Hepatocyte (in vitro differentiated cells): ENCODE results near the gene METRN.

Source experiments
- EZH2 ChIP-seq: fragments of 200-600 bp; sonication (generic); IDR thresholded peaks from 2 replicates; pipeline ENCODE4 v1.6.1; 2016; ENCODE audit warnings: antibody characterized with exemption, mild to moderate bottlenecking, borderline replicate concordance
- EZH2phosphoT487 ChIP-seq: fragments of 200-600 bp; sonication (generic); IDR thresholded peaks from one replicate; pipeline ENCODE4 v1.6.1; 2018; ENCODE audit warnings: antibody characterized with exemption, mild to moderate bottlenecking, low read depth, moderate library complexity; ENCODE audit not compliant: unreplicated experiment, severe bottlenecking
- TF ChIP-seq, protein P1 (sequence below): fragments of 200-600 bp; sonication (generic); IDR thresholded peaks from 2 replicates; pipeline ENCODE4 v1.5.1; 2016; ENCODE audit warnings: antibody characterized with exemption, mild to moderate bottlenecking; ENCODE audit not compliant: poor library complexity

DNA sequence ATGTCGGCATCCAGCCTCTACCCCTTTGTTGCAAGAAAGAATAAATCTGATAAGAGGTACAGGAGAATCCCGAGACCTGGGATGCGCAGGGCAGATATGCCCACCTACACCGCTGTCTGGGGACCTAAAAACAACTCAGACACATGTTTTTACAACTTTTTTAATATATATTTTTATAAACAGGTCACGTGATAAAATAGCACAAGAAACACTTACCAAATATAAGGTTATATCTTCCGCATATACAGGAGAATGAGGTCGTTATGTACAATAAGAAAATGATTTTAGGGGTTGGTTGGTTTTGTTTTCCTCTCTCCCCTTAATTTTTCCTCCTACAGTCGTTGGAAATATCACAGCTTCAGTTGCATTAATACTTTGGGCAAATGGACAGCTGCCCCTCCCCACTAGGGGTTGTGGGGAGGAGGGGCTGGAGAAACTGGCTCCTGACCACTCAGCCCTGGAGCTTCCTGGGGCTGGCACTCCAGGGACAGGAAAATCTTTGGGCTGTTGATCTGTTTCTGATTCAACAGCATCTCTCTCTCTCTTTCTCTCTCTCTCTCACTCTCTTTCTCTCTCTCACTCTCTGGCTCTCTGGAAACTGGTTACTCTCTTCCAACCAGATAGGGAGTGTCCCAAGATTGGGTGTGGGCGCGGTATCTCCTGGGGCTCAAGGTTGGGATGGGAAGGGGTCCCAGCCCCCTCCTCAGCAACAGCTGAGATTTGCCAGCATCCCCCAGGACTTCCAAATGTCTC, 22.4 kb upstream of the METRN start:
- TF ChIP-seq EZH2: no peak
- TF ChIP-seq, protein P1, sequence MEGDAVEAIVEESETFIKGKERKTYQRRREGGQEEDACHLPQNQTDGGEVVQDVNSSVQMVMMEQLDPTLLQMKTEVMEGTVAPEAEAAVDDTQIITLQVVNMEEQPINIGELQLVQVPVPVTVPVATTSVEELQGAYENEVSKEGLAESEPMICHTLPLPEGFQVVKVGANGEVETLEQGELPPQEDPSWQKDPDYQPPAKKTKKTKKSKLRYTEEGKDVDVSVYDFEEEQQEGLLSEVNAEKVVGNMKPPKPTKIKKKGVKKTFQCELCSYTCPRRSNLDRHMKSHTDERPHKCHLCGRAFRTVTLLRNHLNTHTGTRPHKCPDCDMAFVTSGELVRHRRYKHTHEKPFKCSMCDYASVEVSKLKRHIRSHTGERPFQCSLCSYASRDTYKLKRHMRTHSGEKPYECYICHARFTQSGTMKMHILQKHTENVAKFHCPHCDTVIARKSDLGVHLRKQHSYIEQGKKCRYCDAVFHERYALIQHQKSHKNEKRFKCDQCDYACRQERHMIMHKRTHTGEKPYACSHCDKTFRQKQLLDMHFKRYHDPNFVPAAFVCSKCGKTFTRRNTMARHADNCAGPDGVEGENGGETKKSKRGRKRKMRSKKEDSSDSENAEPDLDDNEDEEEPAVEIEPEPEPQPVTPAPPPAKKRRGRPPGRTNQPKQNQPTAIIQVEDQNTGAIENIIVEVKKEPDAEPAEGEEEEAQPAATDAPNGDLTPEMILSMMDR: no peak
- TF ChIP-seq EZH2phosphoT487: no peak
